GM20431 (cell line): Measurements from ENCODE around the gene SLC17A7.

ENCODE experiments used
- in situ Hi-C: fragments of 300-500 bp; cut with MseI, MboI; formaldehyde crosslinking; loops from one replicate; pipeline ENCODE4 v1.15.0; 2020; ENCODE audit warnings: low sequenced_read_pairs; ENCODE audit not compliant: unreplicated experiment

SLC17A7 gene

GRCh38 chr19:49415102-49415809 lies 26.1 kb downstream of the SLC17A7 start:
- in situ Hi-C loops = no loop called here

- in situ Hi-C loops = no loop called here
These were observed 27.1 kb downstream of the SLC17A7 start for GRCh38 chr19:49414256-49414655.

- in situ Hi-C loops = no loop called here
These were observed 28.0 kb downstream of the SLC17A7 start for GRCh38 chr19:49413348-49413747.

GRCh38 chr19:49411681-49412326 lies 29.5 kb downstream of the SLC17A7 start:
- in situ Hi-C loops = no loop called here

- in situ Hi-C loops = no loop called here
These were observed 31.8 kb downstream of the SLC17A7 start for GRCh38 chr19:49409441-49410029.

GRCh38 chr19:49408816-49409440 lies 32.4 kb downstream of the SLC17A7 start:
- in situ Hi-C loops = no loop called here

- in situ Hi-C loops = no loop called here
These were observed 33.8 kb downstream of the SLC17A7 start for GRCh38 chr19:49407482-49408015.

- in situ Hi-C loops = no loop called here
These were observed 34.2 kb downstream of the SLC17A7 start for GRCh38 chr19:49407079-49407478.

- in situ Hi-C loops = no loop called here
These were observed 37.7 kb downstream of the SLC17A7 start for GRCh38 chr19:49403404-49404187.

- in situ Hi-C loops = no loop called here
These were observed 41.3 kb downstream of the SLC17A7 start for GRCh38 chr19:49400029-49400428.

- in situ Hi-C loops = no loop called here
These were observed 42.4 kb downstream of the SLC17A7 start for GRCh38 chr19:49398931-49399330.

- in situ Hi-C loops = no loop called here
These were observed 43.2 kb downstream of the SLC17A7 start for GRCh38 chr19:49398001-49398615.

GRCh38 chr19:49396738-49397505 lies 44.4 kb downstream of the SLC17A7 start:
- in situ Hi-C loops = no loop called here

- in situ Hi-C loops = no loop called here
These were observed 45.5 kb downstream of the SLC17A7 start for GRCh38 chr19:49395581-49396407.

- in situ Hi-C loops = no loop called here
These were observed 47.4 kb downstream of the SLC17A7 start for GRCh38 chr19:49393881-49394280.

GRCh38 chr19:49391581-49392399 lies 49.5 kb downstream of the SLC17A7 start:
- in situ Hi-C loops = no loop called here

GRCh38 chr19:49390929-49391359 lies 50.4 kb downstream of the SLC17A7 start:
- in situ Hi-C loops = no loop called here
